ENCODE results near the gene NTF4.

The NTF4 gene

GRCh38 chr19:49102303-49102702 is 37.7 kb upstream of the NTF4 start:
- Histone ChIP-seq H3K27me3 (ENCODE audit: control insufficient read depth, insufficient read depth, low read length) (no peaks in the 10 kb centered on the region), H3K9ac (ENCODE audit: low read length) (no peak overlapping the region), H3K9me3 (ENCODE audit: control insufficient read depth, low read length) (no peaks in the 10 kb centered on the region), H3K36me3 (ENCODE audit: control insufficient read depth, insufficient read depth, low read length) (peaks cover 25% of the 10 kb centered on the region), H3K4me3 (ENCODE audit: low read length) (no peak overlapping the region), H3K4me1 (ENCODE audit: control insufficient read depth, insufficient read depth, low read length) (no peaks in the 10 kb centered on the region)

- no peaks in the 10 kb centered on the region for H3K9me3 ChIP-seq (ENCODE audit: control insufficient read depth, low read length)
- no peak overlapping the region for H3K9ac ChIP-seq (ENCODE audit: low read length)
- H3K4me1 ChIP-seq (ENCODE audit: control insufficient read depth, insufficient read depth, low read length): no peaks in the 10 kb centered on the region
- peaks cover 22% of the 10 kb centered on the region for H3K36me3 ChIP-seq (ENCODE audit: control insufficient read depth, insufficient read depth, low read length)
- no peak overlapping the region for H3K4me3 ChIP-seq (ENCODE audit: low read length)
- H3K27me3 ChIP-seq (ENCODE audit: control insufficient read depth, insufficient read depth, low read length): no peaks in the 10 kb centered on the region
Measured at GRCh38 chr19:49101160-49101559, 36.5 kb upstream of the NTF4 start.

DNA sequence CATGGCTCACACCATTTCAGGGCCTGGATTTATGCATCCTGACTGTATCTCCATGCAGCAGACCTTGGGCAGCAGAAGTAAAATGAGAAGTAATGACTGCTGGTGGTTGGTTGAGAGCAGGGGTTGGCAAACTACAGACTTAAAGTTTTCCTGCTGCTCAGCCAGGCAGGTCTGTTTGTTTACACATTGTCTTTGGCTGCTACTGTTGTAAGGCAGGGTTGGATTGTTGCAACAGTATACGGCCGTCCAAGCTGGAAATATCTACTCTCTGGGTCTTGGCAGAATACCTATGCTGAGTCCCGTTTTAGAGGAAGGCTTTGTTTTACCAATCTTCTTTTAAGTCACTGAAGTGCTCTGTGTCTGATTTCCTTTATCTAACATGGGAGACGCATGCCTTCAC is 34.2 kb upstream of the NTF4 start:
- no peaks in the 10 kb centered on the region for H3K4me1 ChIP-seq (ENCODE audit: control insufficient read depth, insufficient read depth, low read length)
- no peaks in the 10 kb centered on the region for H3K9me3 ChIP-seq (ENCODE audit: control insufficient read depth, low read length)
- H3K27me3 ChIP-seq (ENCODE audit: control insufficient read depth, insufficient read depth, low read length): no peaks in the 10 kb centered on the region
- peaks cover 15% of the 10 kb centered on the region for H3K36me3 ChIP-seq (ENCODE audit: control insufficient read depth, insufficient read depth, low read length)
- H3K4me3 ChIP-seq (ENCODE audit: low read length): no peak overlapping the region
- no peak overlapping the region for H3K9ac ChIP-seq (ENCODE audit: low read length)

GRCh38 chr19:49097453-49098288 is 33.1 kb upstream of the NTF4 start:
- Histone ChIP-seq H3K27me3 (ENCODE audit: control insufficient read depth, insufficient read depth, low read length) (no peaks in the 10 kb centered on the region), H3K9me3 (ENCODE audit: control insufficient read depth, low read length) (no peaks in the 10 kb centered on the region), H3K36me3 (ENCODE audit: control insufficient read depth, insufficient read depth, low read length) (peaks cover 15% of the 10 kb centered on the region), H3K9ac (ENCODE audit: low read length) (no peak overlapping the region), H3K4me3 (ENCODE audit: low read length) (no peak overlapping the region), H3K4me1 (ENCODE audit: control insufficient read depth, insufficient read depth, low read length) (no peaks in the 10 kb centered on the region)

- no peaks in the 10 kb centered on the region for H3K4me1 ChIP-seq (ENCODE audit: control insufficient read depth, insufficient read depth, low read length)
- H3K9ac ChIP-seq (ENCODE audit: low read length): no peak overlapping the region
- peaks cover 13% of the 10 kb centered on the region for H3K36me3 ChIP-seq (ENCODE audit: control insufficient read depth, insufficient read depth, low read length)
- no peak overlapping the region for H3K4me3 ChIP-seq (ENCODE audit: low read length)
- H3K9me3 ChIP-seq (ENCODE audit: control insufficient read depth, low read length): no peaks in the 10 kb centered on the region
- no peaks in the 10 kb centered on the region for H3K27me3 ChIP-seq (ENCODE audit: control insufficient read depth, insufficient read depth, low read length)
Measured at GRCh38 chr19:49094505-49095482, 30.2 kb upstream of the NTF4 start.

GRCh38 chr19:49092686-49093085 is 28.1 kb upstream of the NTF4 start:
- Histone ChIP-seq H3K9ac (ENCODE audit: low read length) (no peak overlapping the region), H3K27me3 (ENCODE audit: control insufficient read depth, insufficient read depth, low read length) (no peaks in the 10 kb centered on the region), H3K36me3 (ENCODE audit: control insufficient read depth, insufficient read depth, low read length) (peaks cover 13% of the 10 kb centered on the region), H3K4me1 (ENCODE audit: control insufficient read depth, insufficient read depth, low read length) (no peaks in the 10 kb centered on the region), H3K9me3 (ENCODE audit: control insufficient read depth, low read length) (no peaks in the 10 kb centered on the region), H3K4me3 (ENCODE audit: low read length) (no peak overlapping the region)

DNA sequence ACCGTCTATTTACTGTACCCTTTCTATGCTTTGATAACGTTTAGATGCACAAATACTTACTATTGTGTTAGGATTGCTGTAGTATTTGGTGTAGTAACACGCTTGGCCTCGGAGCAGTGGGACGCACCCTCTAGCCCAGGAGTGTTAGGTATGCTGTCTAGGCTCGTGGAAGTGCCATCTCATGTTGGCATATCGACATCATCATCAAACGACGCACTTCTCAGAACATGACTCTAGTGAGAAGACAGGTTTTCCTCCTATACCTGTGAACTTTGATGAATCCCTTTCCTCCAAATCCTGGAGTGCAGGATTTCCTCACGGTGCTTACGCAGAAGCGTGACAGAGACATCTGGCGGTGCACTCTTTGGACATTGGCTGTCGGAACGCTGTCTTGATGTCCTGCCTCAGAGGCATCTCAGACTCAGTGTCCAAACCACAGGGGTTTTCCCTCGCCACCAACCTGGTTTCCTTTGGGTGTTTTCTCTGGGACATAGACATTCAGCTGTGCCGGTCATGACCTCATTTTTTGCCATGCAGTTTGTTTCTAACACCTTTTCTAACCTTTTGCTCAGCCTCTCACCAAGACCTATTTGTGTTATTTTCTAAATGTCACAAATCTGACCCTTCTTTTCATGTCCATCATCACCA is 26.9 kb upstream of the NTF4 start:
- Histone ChIP-seq H3K4me1 (ENCODE audit: control insufficient read depth, insufficient read depth, low read length) (peaks cover 10% of the 10 kb centered on the region), H3K36me3 (ENCODE audit: control insufficient read depth, insufficient read depth, low read length) (peaks cover 12% of the 10 kb centered on the region), H3K4me3 (ENCODE audit: low read length) (no peak overlapping the region), H3K27me3 (ENCODE audit: control insufficient read depth, insufficient read depth, low read length) (no peaks in the 10 kb centered on the region), H3K9me3 (ENCODE audit: control insufficient read depth, low read length) (no peaks in the 10 kb centered on the region), H3K9ac (ENCODE audit: low read length) (no peak overlapping the region)

GRCh38 chr19:49086296-49086695 is 21.7 kb upstream of the NTF4 start:
- H3K36me3 ChIP-seq (ENCODE audit: control insufficient read depth, insufficient read depth, low read length): peaks cover 12% of the 10 kb centered on the region
- peak overlapping the region; percentile 93 for H3K9ac ChIP-seq (ENCODE audit: low read length)
- H3K27me3 ChIP-seq (ENCODE audit: control insufficient read depth, insufficient read depth, low read length): no peaks in the 10 kb centered on the region
- H3K9me3 ChIP-seq (ENCODE audit: control insufficient read depth, low read length): no peaks in the 10 kb centered on the region
- H3K4me3 ChIP-seq (ENCODE audit: low read length): peak overlapping the region; percentile 89
- peaks cover 16% of the 10 kb centered on the region for H3K4me1 ChIP-seq (ENCODE audit: control insufficient read depth, insufficient read depth, low read length)

DNA sequence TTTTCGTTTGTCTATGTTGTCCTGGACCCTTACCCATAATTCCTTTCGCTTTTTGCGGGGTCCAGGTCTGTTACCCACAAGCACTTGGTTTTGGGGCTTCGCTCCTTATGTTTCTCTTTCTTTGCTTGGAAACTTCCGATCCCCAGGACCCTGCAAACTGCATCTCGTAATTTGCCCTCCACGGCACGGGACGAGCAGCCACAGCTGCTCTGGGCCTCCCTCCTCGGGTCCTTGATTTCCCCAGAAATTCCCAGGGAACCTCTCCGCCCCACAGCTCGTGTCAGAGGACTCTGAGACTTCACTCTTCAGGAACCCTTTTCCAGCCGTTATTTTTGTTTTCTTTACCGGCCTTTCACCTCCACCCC is 21.2 kb upstream of the NTF4 start:
- Histone ChIP-seq H3K9me3 (ENCODE audit: control insufficient read depth, low read length) (no peaks in the 10 kb centered on the region), H3K4me1 (ENCODE audit: control insufficient read depth, insufficient read depth, low read length) (peaks cover 16% of the 10 kb centered on the region), H3K9ac (ENCODE audit: low read length) (peak overlapping the region; percentile 93), H3K27me3 (ENCODE audit: control insufficient read depth, insufficient read depth, low read length) (no peaks in the 10 kb centered on the region), H3K4me3 (ENCODE audit: low read length) (peak overlapping the region; percentile 89), H3K36me3 (ENCODE audit: control insufficient read depth, insufficient read depth, low read length) (peaks cover 12% of the 10 kb centered on the region)

DNA sequence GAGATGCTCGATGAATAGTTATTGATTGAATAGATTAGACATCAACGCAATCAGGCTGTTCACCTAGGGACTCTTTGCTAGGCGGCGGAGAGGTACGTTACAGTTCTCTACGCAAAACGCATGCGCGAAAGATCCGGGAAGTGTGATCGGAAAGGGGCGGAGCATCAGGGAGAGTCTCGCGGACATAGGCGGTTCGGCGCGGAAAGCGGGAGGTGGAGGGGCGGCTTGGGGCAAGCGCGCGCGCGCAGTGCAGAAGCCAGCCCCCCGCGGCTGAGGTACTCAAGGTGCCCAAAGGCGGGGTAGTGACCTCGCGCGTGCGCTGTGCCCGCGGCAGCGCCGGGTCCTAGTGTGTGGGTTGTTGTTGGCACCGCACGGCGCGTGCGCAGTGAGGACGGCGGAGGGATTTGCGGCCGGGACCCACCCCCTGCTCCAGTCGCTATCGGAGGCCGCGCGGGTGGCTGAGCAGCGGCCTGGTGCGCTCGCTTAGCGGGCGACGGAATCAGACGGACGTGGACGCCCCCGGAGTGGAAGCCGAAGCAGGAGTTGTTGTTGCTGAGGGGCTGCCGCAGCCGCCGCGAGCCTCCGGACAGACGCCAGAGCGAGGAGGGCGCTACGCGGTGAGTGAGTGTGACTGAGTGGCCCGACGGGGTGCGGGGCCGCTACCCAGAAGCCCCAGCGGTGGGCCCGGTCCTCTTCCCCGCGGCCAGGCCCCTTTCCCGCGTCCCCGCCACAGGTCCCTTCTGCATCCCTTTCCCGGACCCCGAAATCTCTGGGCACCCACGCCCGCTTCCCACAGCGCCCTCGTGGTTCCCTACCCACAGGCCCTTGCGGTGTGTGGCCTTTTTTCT is 20.6 kb upstream of the NTF4 start, which contains the start of gene SNRNP70:
SNRNP70 (plus strand) TSS at position 432 of the 848 bp plus-strand sequence. CDS start 964 bp downstream, outside the sequence.
- Histone ChIP-seq H3K4me1 (ENCODE audit: control insufficient read depth, insufficient read depth, low read length) (peaks cover 16% of the 10 kb centered on the region), H3K9ac (ENCODE audit: low read length) (peak within 1 kb of the TSS; percentile 93), H3K36me3 (ENCODE audit: control insufficient read depth, insufficient read depth, low read length) (peaks cover 8% of the 10 kb centered on the region), H3K9me3 (ENCODE audit: control insufficient read depth, low read length) (no peaks in the 10 kb centered on the region), H3K27me3 (ENCODE audit: control insufficient read depth, insufficient read depth, low read length) (no peaks in the 10 kb centered on the region), H3K4me3 (ENCODE audit: low read length) (peak within 1 kb of the TSS; percentile 89)

Measured in mucosa of stomach (tissue), 1 donor.